HepG2 (cell line): ENCODE results near the gene ZC3H18. TPM values are rescaled to one million over a fixed set of nuclear protein-coding genes. Genes with fewer than 3 reads are reported as not detected.

Source experiments
- ATAC-seq: fragments of 200-7000 bp; cut with Tn5 transposase; 3 replicates; pipeline ENCODE4 v1.9.1; 2020; ENCODE audit warnings: mild to moderate bottlenecking, moderate library complexity
- BruUV-seq: library from RNA; stranded (reverse); fragments of 400-500 nt; replicated peaks from 2 replicates; lab custom pipeline; 2021; lab: Mats Ljungman, UMichigan
- CTCF ChIA-PET: fragments of 300-600 bp; formaldehyde crosslinking; extraction: SDS; loops from one replicate; lab custom pipeline; 2021; ENCODE audit warnings: low total read pairs, inconsistent platforms, low intra/inter-chr PET ratio; lab: Yijun Ruan, JAX
- POLR2A ChIA-PET: fragments of 350-600 bp; sonication (Branson Sonifier 250); formaldehyde crosslinking; loops from one replicate; lab custom pipeline; 2020; ENCODE audit warnings: antibody characterized with exemption, inconsistent platforms; lab: Yijun Ruan, JAX
- DNase-seq: peaks from one replicate; pipeline ENCODE4 v3.0.0-alpha.2; 2015; ENCODE audit warnings: low spot score
- FAIRE-seq: peaks from 3 replicates; lab custom pipeline; 2011; peaks lifted over from hg19 to GRCh38; lab: Jason Lieb, UNC
- H2AFZ ChIP-seq: one replicate; pipeline ENCODE4 v1.6.1; 2011; ENCODE audit warnings: low read length, inconsistent platforms
- H3K27ac ChIP-seq: fragments of 300-600 bp; 3 replicates; pipeline ENCODE4 v1.8.0; 2011; ENCODE audit warnings: mixed run types, mild to moderate bottlenecking, mixed read lengths, low read length, inconsistent platforms; ENCODE audit not compliant: insufficient read depth; ENCODE audit errors: extremely low read length
- H3K27me3 ChIP-seq, 2 experiments: fragments of 200-600 bp in 1 of 2; 2 replicates in 1 of 2; 3 replicates in 1 of 2; pipeline versions ENCODE4 v1.6.0 to v1.8.0; 2011; ENCODE audit warnings: low read length in 2 of 2, mild to moderate bottlenecking in 2 of 2, moderate library complexity in 2 of 2, inconsistent platforms in 1 of 2; ENCODE audit not compliant: insufficient read depth in 2 of 2, control insufficient read depth in 1 of 2
- H3K36me3 ChIP-seq, 2 experiments: fragments of 200-600 bp in 1 of 2; replicated peaks in 1 of 2; 2 replicates in 1 of 2; 3 replicates in 1 of 2; pipeline versions ENCODE4 v1.5.1 to v1.8.0; 2011; ENCODE audit warnings: low read length in 2 of 2, inconsistent platforms in 1 of 2; ENCODE audit not compliant: insufficient read depth in 2 of 2, control insufficient read depth in 1 of 2
- H3K4me1 ChIP-seq: 2 replicates; pipeline ENCODE4 v1.5.1; 2012; ENCODE audit warnings: low read length, inconsistent platforms; ENCODE audit not compliant: insufficient read depth
- H3K4me2 ChIP-seq: 2 replicates; pipeline ENCODE4 v1.6.0; 2011; ENCODE audit warnings: low read depth, low read length, inconsistent platforms
- H3K4me3 ChIP-seq, 3 experiments: fragments of 200-600 bp in 1 of 3; sonication (generic), shearing (Covaris generic) in 1 of 3; replicated peaks in 1 of 3; 2 replicates each; pipeline ENCODE4 v1.5.1; 2011 to 2016; ENCODE audit warnings: low read length in 3 of 3, inconsistent platforms in 2 of 3, low read depth in 2 of 3, mild to moderate bottlenecking in 2 of 3, control low read depth in 1 of 3, mixed read lengths in 1 of 3; ENCODE audit not compliant: insufficient read depth in 1 of 3
- H3K79me2 ChIP-seq: one replicate; pipeline ENCODE4 v1.6.1; 2011; ENCODE audit warnings: low read length, inconsistent platforms; ENCODE audit not compliant: insufficient read depth
- H3K9ac ChIP-seq: 2 replicates; pipeline ENCODE4 v1.6.0; 2011; ENCODE audit warnings: mild to moderate bottlenecking, low read depth, low read length, inconsistent platforms; ENCODE audit not compliant: insufficient read depth
- H3K9me3 ChIP-seq: 2 replicates; pipeline ENCODE4 v1.5.1; 2012; ENCODE audit warnings: mild to moderate bottlenecking, low read length
- H4K20me1 ChIP-seq: 2 replicates; pipeline ENCODE4 v1.6.0; 2011; ENCODE audit warnings: inconsistent platforms, mild to moderate bottlenecking, low read length, moderate library complexity; ENCODE audit not compliant: insufficient read depth
- MAF1 ChIP-seq: sonication (generic); formaldehyde crosslinking; IDR thresholded peaks from 2 replicates; pipeline ENCODE4 v1.5.0; 2020; ENCODE audit warnings: missing genetic modification reagents, borderline replicate concordance
- NFYB ChIP-seq: sonication (generic); formaldehyde crosslinking; IDR thresholded peaks from 2 replicates; pipeline ENCODE4 v1.4.0; 2020; ENCODE audit warnings: missing genetic modification reagents
- SIN3A ChIP-seq: IDR thresholded peaks from 2 replicates; pipeline ENCODE4 v1.6.1; 2011; ENCODE audit warnings: low read depth, mild to moderate bottlenecking, control low read depth, low read length, borderline replicate concordance
- TBX3 ChIP-seq: fragments of 450-650 bp; IDR thresholded peaks from 2 replicates; pipeline ENCODE4 v1.6.1; 2017; ENCODE audit warnings: antibody characterized with exemption, mild to moderate bottlenecking, inconsistent platforms, borderline replicate concordance
- ZNF652 ChIP-seq: IDR thresholded peaks from 2 replicates; pipeline ENCODE4 v1.6.1; 2016; ENCODE audit warnings: low read depth, borderline replicate concordance
- WGBS: methylation state at CpG from one replicate; pipeline ENCODE4 v1.1.6; 2017; ENCODE audit warnings: low lambda C conversion rate; 5-methylcytosine and 5-hydroxymethylcytosine counted together
- in situ Hi-C: cut with HindIII; loops from 2 replicates; pipeline ENCODE4 v1.10.0; 2017; ENCODE audit warnings: low pct_unique_long_range_greater_than_20kb; ENCODE audit not compliant: extremely low pct_ligation_motif_present
- intact Hi-C: fragments of 100-400 bp; cut with micrococcal nuclease; formaldehyde crosslinking; loops from one replicate; pipeline ENCODE4 v1.10.0; 2022; ENCODE audit not compliant: unreplicated experiment
- polyA plus RNA-seq, 8 experiments: library from polyadenylated mRNA; depleted of rRNA in 3 of 8; stranded (reverse) in 7 of 8; unstranded in 1 of 8; fragments of >200 nt; fragmentation: Illumina TruSeq in 4 of 8; extraction: Trizol in 4 of 8; gene quantifications; 2 replicates each; pipeline versions ENCODE4 v1.2.1 to v1.2.3, GENCODE V29; 2011 to 2016; ENCODE audit warnings: low read depth in 4 of 8, missing spikeins in 1 of 8, mixed read lengths in 1 of 8; ENCODE audit not compliant: insufficient read depth in 1 of 8
- total RNA-seq, 5 experiments: library from RNA; depleted of rRNA; stranded (reverse); fragments of >200 nt; fragmentation: Illumina TruSeq; extraction: Trizol; gene quantifications; 2 replicates each; pipeline ENCODE4 v1.2.3, GENCODE V29; 2016; ENCODE audit warnings: low read depth in 1 of 5
- TF ChIP-seq, protein P1 (sequence below): sonication (generic); formaldehyde crosslinking; IDR thresholded peaks from 2 replicates; pipeline ENCODE4 v1.4.0; 2020; ENCODE audit warnings: missing genetic modification reagents

Gene ZC3H18
- total and polyA plus RNA-seq, 2 of the 13 experiments (the other 11 are each of a cell fraction or from before 2014, with no cell fraction given), result 11.2 to 27.4 TPM

DNA sequence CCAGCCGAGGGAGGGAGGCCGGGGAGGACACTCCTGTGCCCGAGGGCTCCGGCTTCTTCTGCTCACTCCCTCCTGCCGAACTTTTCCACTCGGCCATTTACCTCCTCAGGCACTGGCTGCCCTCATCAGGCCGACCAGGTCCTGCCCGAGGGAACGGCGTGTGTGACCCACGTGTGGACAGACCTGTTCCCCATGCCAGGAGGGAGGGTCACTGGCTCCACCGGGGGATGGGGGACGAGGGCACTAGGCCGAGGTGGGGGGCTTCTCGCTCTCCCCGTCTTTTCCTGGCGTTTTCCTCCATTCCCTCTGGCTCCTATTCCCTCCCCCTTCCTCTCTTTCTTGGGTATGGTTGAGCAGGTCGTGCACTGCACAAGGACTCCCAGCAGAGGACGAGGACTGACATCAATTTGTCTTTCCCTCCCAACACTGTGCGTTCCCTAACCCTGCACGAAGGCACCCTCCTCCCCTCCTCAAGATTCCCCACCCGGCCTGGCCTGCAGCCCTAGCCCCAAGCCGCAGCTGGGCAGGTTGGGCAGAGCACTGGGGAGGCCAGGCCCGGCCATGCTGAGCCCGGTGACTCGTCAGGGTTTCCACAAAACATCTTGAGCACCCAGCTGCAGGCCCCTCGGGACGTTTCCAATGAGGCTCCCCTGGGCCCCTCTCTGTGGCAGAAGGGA is 64.9 kb downstream of the ZC3H18 start:
- in situ Hi-C loops (no loop called here), intact Hi-C loops (no loop called here)
- no TSS peak for BruUV-seq
- ChIA-PET CTCF (no interaction called here), POLR2A (no interaction called here)
- Histone ChIP-seq H3K4me1 (peaks cover 16% of the 10 kb centered on the region), H3K27me3 (peaks cover 13 to 30% of the 10 kb centered on the region in 2 experiments; a peak in 4 of 5 replicates), H3K27ac (no peak overlapping the region), H3K79me2 (no peaks in the 10 kb centered on the region), H2AFZ (no peak overlapping the region), H3K4me3 (no peak overlapping the region), H3K36me3 (peaks cover 14 to 31% of the 10 kb centered on the region in 2 experiments; a peak in 4 of 5 replicates), H3K4me2 (no peak overlapping the region), H4K20me1 (peaks cover 3% of the 10 kb centered on the region; the same call in 1 of the 2 replicates), H3K9ac (no peak overlapping the region), H3K9me3 (no peaks in the 10 kb centered on the region)
- ATAC-seq (no peak), FAIRE-seq (no peak), DNase-seq (no peak)
- WGBS, result 66% methylated on average over 28 of the region's 28 CpGs
- no peak for TF ChIP-seq SIN3A

DNA sequence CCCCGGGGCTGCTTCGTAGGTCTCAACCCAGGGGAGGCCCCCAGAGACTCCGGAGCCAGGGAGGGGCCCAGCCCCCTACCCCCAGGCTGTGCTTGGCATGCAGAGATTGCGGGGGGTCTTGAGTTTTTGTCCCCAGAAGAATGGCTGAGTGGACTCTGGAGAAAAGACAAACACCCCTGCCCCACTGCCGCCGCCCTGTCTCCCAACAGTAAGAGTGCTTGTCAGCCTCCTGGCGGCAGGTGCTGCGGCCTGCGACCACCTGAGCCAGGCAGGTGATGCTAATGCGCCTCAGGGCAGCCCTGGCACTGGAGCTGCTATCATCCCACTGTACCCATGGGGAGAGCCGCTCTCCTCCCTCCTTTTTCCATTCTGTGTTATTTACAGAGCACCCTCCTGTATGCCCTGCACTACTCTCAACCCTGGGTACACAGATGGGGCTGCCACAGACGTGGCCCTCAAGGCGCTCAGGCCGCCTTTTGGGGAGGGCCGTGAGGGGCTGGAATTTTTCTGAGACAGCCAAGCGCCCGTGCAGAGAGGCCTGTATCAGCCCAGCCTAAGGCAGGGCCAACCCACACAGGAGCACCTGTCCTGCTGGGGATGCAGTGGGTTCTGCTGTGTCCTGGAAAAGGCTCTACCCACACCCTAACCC is 65.6 kb downstream of the ZC3H18 start:
- BruUV-seq, result no TSS peak
- peaks cover 22% of the 10 kb centered on the region for H3K4me1 ChIP-seq
- POLR2A ChIA-PET, result no interaction called here
- H3K4me3 ChIP-seq, result no peak overlapping the region
- no peak for FAIRE-seq
- H3K79me2 ChIP-seq, result no peaks in the 10 kb centered on the region
- WGBS, result 82% methylated on average over 7 of the region's 17 CpGs
- H3K27me3 ChIP-seq, result peaks cover 17 to 36% of the 10 kb centered on the region in 2 experiments; a peak in 4 of 5 replicates
- in situ Hi-C loops (no loop called here), intact Hi-C loops (no loop called here)
- no peak overlapping the region for H2AFZ ChIP-seq
- peaks cover 10 to 25% of the 10 kb centered on the region in 2 experiments; a peak in 4 of 5 replicates for H3K36me3 ChIP-seq
- H4K20me1 ChIP-seq, result no peaks in the 10 kb centered on the region
- no peak for TF ChIP-seq ZNF652
- TF ChIP-seq, protein P1, sequence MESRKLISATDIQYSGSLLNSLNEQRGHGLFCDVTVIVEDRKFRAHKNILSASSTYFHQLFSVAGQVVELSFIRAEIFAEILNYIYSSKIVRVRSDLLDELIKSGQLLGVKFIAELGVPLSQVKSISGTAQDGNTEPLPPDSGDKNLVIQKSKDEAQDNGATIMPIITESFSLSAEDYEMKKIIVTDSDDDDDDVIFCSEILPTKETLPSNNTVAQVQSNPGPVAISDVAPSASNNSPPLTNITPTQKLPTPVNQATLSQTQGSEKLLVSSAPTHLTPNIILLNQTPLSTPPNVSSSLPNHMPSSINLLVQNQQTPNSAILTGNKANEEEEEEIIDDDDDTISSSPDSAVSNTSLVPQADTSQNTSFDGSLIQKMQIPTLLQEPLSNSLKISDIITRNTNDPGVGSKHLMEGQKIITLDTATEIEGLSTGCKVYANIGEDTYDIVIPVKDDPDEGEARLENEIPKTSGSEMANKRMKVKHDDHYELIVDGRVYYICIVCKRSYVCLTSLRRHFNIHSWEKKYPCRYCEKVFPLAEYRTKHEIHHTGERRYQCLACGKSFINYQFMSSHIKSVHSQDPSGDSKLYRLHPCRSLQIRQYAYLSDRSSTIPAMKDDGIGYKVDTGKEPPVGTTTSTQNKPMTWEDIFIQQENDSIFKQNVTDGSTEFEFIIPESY (CRISPR knock-in tag), result peak; percentile 17; the same call in 1 of the 2 replicates
- TF ChIP-seq TBX3, result no peak
- no peak for TF ChIP-seq NFYB
- TF ChIP-seq MAF1 (CRISPR knock-in tag), result no peak
- TF ChIP-seq, all 625 proteins: peak for 1
- ATAC-seq, result no peak
- CTCF ChIA-PET, result no interaction called here
- Histone ChIP-seq H3K9ac (no peak overlapping the region), H3K27ac (no peak overlapping the region), H3K4me2 (no peak overlapping the region), H3K9me3 (no peaks in the 10 kb centered on the region)
- no peak for DNase-seq
